ENCODE results near the gene RIMBP2.

Gene RIMBP2

GRCh38 chr12:130711756-130712155 is 4.3 kb downstream of the RIMBP2 start:
- TF ChIP-seq CTCF (IDR thresholded peaks at IDR 0.05; ENCODE audit: control insufficient read depth, insufficient read depth, low read depth, low read length, missing control alignments): no peak
- H3K4me3 ChIP-seq (ENCODE audit: control insufficient read depth, low read depth, low read length): no peak overlapping the region
- DNase-seq (ENCODE audit: low read depth): no peak

GRCh38 chr12:130710733-130711080 is 5.4 kb downstream of the RIMBP2 start:
- TF ChIP-seq CTCF (IDR thresholded peaks at IDR 0.05; ENCODE audit: control insufficient read depth, insufficient read depth, low read depth, low read length, missing control alignments): no peak
- no peak for DNase-seq (ENCODE audit: low read depth)
- H3K4me3 ChIP-seq (ENCODE audit: control insufficient read depth, low read depth, low read length): no peak overlapping the region

GRCh38 chr12:130709971-130710732 is 5.9 kb downstream of the RIMBP2 start:
- H3K4me3 ChIP-seq (ENCODE audit: control insufficient read depth, low read depth, low read length): no peak overlapping the region
- TF ChIP-seq CTCF (IDR thresholded peaks at IDR 0.05; ENCODE audit: control insufficient read depth, insufficient read depth, low read depth, low read length, missing control alignments): no peak
- DNase-seq (ENCODE audit: low read depth): no peak

GRCh38 chr12:130709151-130709970 is 6.7 kb downstream of the RIMBP2 start:
- DNase-seq (ENCODE audit: low read depth): no peak
- no peak for TF ChIP-seq CTCF (IDR thresholded peaks at IDR 0.05; ENCODE audit: control insufficient read depth, insufficient read depth, low read depth, low read length, missing control alignments)
- H3K4me3 ChIP-seq (ENCODE audit: control insufficient read depth, low read depth, low read length): no peak overlapping the region

- no peak overlapping the region for H3K4me3 ChIP-seq (ENCODE audit: control insufficient read depth, low read depth, low read length)
- TF ChIP-seq CTCF (IDR thresholded peaks at IDR 0.05; ENCODE audit: control insufficient read depth, insufficient read depth, low read depth, low read length, missing control alignments): no peak
- DNase-seq (ENCODE audit: low read depth): no peak
Observed at GRCh38 chr12:130708648-130709047, 7.5 kb downstream of the RIMBP2 start.

GRCh38 chr12:130707571-130707891 is 8.6 kb downstream of the RIMBP2 start:
- DNase-seq (ENCODE audit: low read depth): no peak
- no peak overlapping the region for H3K4me3 ChIP-seq (ENCODE audit: control insufficient read depth, low read depth, low read length)
- TF ChIP-seq CTCF (IDR thresholded peaks at IDR 0.05; ENCODE audit: control insufficient read depth, insufficient read depth, low read depth, low read length, missing control alignments): no peak

Data from AG09309 (cell line).